Ramos (cell line): ENCODE results near the gene HMGCLL1.

Experiments
- in situ Hi-C: fragments of 300-500 bp; cut with MboI; formaldehyde crosslinking; loops from one replicate; pipeline ENCODE4 v1.14.3; 2022; ENCODE audit warnings: low sequenced_read_pairs; ENCODE audit not compliant: unreplicated experiment

Gene HMGCLL1

GRCh38 chr6:55536391-55536956 lies 42.5 kb downstream of the HMGCLL1 start:
- in situ Hi-C loops, result no loop called here

- in situ Hi-C loops, result no loop called here
Observed at GRCh38 chr6:55531496-55531895, 47.5 kb downstream of the HMGCLL1 start.

GRCh38 chr6:55530931-55531330 lies 48.1 kb downstream of the HMGCLL1 start:
- in situ Hi-C loops, result no loop called here

- in situ Hi-C loops, result no loop called here
Observed at GRCh38 chr6:55528624-55529023, 50.4 kb downstream of the HMGCLL1 start.

- in situ Hi-C loops, result no loop called here
Observed at GRCh38 chr6:55524441-55524840, 54.6 kb downstream of the HMGCLL1 start.

GRCh38 chr6:55518529-55519060 lies 60.4 kb downstream of the HMGCLL1 start:
- in situ Hi-C loops, result no loop called here

- in situ Hi-C loops, result no loop called here
Observed at GRCh38 chr6:55516736-55517135, 62.3 kb downstream of the HMGCLL1 start.

GRCh38 chr6:55512904-55513303 lies 66.1 kb downstream of the HMGCLL1 start:
- in situ Hi-C loops, result no loop called here

- in situ Hi-C loops, result no loop called here
Observed at GRCh38 chr6:55511122-55511800, 67.7 kb downstream of the HMGCLL1 start.

- in situ Hi-C loops, result no loop called here
Observed at GRCh38 chr6:55499591-55499990, 79.4 kb downstream of the HMGCLL1 start.

- in situ Hi-C loops, result no loop called here
Observed at GRCh38 chr6:55497694-55498093, 81.3 kb downstream of the HMGCLL1 start.

GRCh38 chr6:55496201-55496600 lies 82.8 kb downstream of the HMGCLL1 start:
- in situ Hi-C loops, result no loop called here

- in situ Hi-C loops, result no loop called here
Observed at GRCh38 chr6:55495277-55495676, 83.7 kb downstream of the HMGCLL1 start.

GRCh38 chr6:55494411-55494810 lies 84.6 kb downstream of the HMGCLL1 start:
- in situ Hi-C loops, result no loop called here

GRCh38 chr6:55492259-55492658 lies 86.7 kb downstream of the HMGCLL1 start:
- in situ Hi-C loops, result no loop called here

GRCh38 chr6:55490871-55491270 lies 88.1 kb downstream of the HMGCLL1 start:
- in situ Hi-C loops, result no loop called here

- in situ Hi-C loops, result no loop called here
Observed at GRCh38 chr6:55474382-55474781, 104.6 kb downstream of the HMGCLL1 start.

- in situ Hi-C loops, result no loop called here
Observed at GRCh38 chr6:55473722-55474121, 105.3 kb downstream of the HMGCLL1 start.

- in situ Hi-C loops, result no loop called here
Observed at GRCh38 chr6:55469951-55470366, 109.0 kb downstream of the HMGCLL1 start.

- in situ Hi-C loops, result no loop called here
Observed at GRCh38 chr6:55456016-55456415, 123.0 kb downstream of the HMGCLL1 start.

GRCh38 chr6:55450005-55450404 lies 129.0 kb downstream of the HMGCLL1 start:
- in situ Hi-C loops, result no loop called here

- in situ Hi-C loops, result no loop called here
Observed at GRCh38 chr6:55449225-55449624, 129.8 kb downstream of the HMGCLL1 start.
